Liver (tissue), 9 donors: Measurements from ENCODE around the gene CWH43. TPM values are rescaled to one million over a fixed set of nuclear protein-coding genes. Genes with fewer than 3 reads are reported as not detected.
"Not testable (repeated sequence)": the region's sequence is repeated elsewhere in the genome, so short reads cannot be mapped to it uniquely, and the experiment has no call there.

Experiments
- DNase-seq: peaks from one replicate; pipeline ENCODE4 v3.0.0-alpha.2; 2017; ENCODE audit warnings: low spot score
- H3K27ac ChIP-seq, 2 donors: one replicate each; pipeline ENCODE4 v1.7.0; 2013; ENCODE audit warnings: inconsistent platforms in 2 of 2, low read length in 2 of 2, control low read depth in 1 of 2, low read depth in 1 of 2, mild to moderate bottlenecking in 1 of 2
- H3K27me3 ChIP-seq, 4 donors: one replicate each; pipeline versions ENCODE4 v1.6.1 to v1.7.0; 2013; ENCODE audit warnings: low read length in 3 of 4, inconsistent platforms in 1 of 4, mild to moderate bottlenecking in 1 of 4, moderate library complexity in 1 of 4; ENCODE audit not compliant: control insufficient read depth in 4 of 4, insufficient read depth in 4 of 4
- H3K36me3 ChIP-seq, 4 donors: one replicate each; pipeline versions ENCODE4 v1.6.1 to v1.7.0; 2013; ENCODE audit warnings: low read length in 3 of 4, mild to moderate bottlenecking in 3 of 4, low read depth in 1 of 4, moderate library complexity in 1 of 4; ENCODE audit not compliant: control insufficient read depth in 4 of 4, insufficient read depth in 3 of 4
- H3K4me1 ChIP-seq, 4 donors: one replicate each; pipeline versions ENCODE4 v1.6.1 to v1.7.0; 2013; ENCODE audit warnings: low read length in 3 of 4, mild to moderate bottlenecking in 3 of 4, moderate library complexity in 1 of 4; ENCODE audit not compliant: control insufficient read depth in 4 of 4, insufficient read depth in 4 of 4
- H3K4me3 ChIP-seq, 3 donors: one replicate each; pipeline versions ENCODE4 v1.6.1 to v1.7.0; 2013; ENCODE audit warnings: low read length in 3 of 3, control low read depth in 1 of 3, low read depth in 1 of 3, mild to moderate bottlenecking in 1 of 3
- H3K9ac ChIP-seq, 2 donors: one replicate each; pipeline ENCODE4 v1.7.0; 2013; ENCODE audit warnings: low read length in 2 of 2, mild to moderate bottlenecking in 2 of 2, moderate library complexity in 2 of 2, control low read depth in 1 of 2, low read depth in 1 of 2
- H3K9me3 ChIP-seq, 4 donors: one replicate each; pipeline versions ENCODE4 v1.6.1 to v1.7.0; 2013; ENCODE audit warnings: low read length in 3 of 4; ENCODE audit not compliant: control insufficient read depth in 4 of 4
- WGBS: extraction: QIAGEN DNeasy Blood & Tissue Kit; methylation state at CpG from one replicate; pipeline ENCODE4 v1.1.7; 2013; 5-methylcytosine and 5-hydroxymethylcytosine counted together
- polyA plus RNA-seq, 2 donors: library from polyadenylated mRNA; stranded (reverse) in 1 of 2; unstranded in 1 of 2; fragments of 200-250 nt in 1 of 2; fragments of >200 nt in 1 of 2; fragmentation: Nextera tagmentation in 1 of 2; extraction: Ambion mirVana in 1 of 2; gene quantifications; one replicate each; pipeline versions ENCODE4 v1.2.1 to v1.2.3, GENCODE V29; 2013 to 2015
- total RNA-seq, 2 donors: library from RNA; depleted of rRNA; stranded (reverse); fragments of >200 nt; gene quantifications; one replicate each; pipeline ENCODE4 v1.2.3, GENCODE V29; 2014
- donor health status: healthy.
- donor health status: healthy.
- donor health status: healthy.
- donor health status: healthy.
- donor health status: healthy.

Gene CWH43
- total and polyA plus RNA-seq, 4 donors = 0.08 to 0.13 (median 0.10) TPM; not detected in 1

DNA sequence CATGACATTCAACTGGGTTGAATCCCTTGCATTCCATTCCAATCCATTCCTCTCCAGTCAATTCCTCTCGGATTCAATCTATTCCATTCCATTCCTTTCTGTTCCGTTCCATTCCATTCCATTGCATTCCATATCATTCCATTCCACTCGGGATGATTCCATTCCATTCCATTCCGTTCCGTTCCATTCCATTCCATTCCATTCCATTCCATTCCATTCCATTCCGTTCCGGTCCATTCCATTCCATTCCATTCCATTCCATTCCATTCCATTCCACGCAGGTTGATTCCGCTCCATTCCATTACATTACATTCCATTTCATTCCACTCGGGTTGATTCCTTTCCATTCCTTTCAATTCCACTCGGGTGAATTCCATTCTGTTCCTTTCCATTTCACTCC lies 111.4 kb downstream of the CWH43 start:
- DNase-seq, H3K27ac ChIP-seq, H3K27me3 ChIP-seq, H3K4me1 ChIP-seq, H3K9ac ChIP-seq, H3K36me3 ChIP-seq: not testable (repeated sequence)
- Histone ChIP-seq H3K4me3 (peak overlapping the region in 2 of 3 donors; percentile 36 to 59), H3K9me3 (peaks cover 7 to 50% (median 44%) of the 10 kb centered on the region in 4 donors)
- 57% methylated on average over 11 of the region's 11 CpGs for WGBS

- H3K9me3 ChIP-seq = peaks cover 8 to 50% (median 42%) of the 10 kb centered on the region in 4 donors
- DNase-seq = not testable (repeated sequence)
Measured at GRCh38 chr4:49098034-49098759, 112.1 kb downstream of the CWH43 start.

GRCh38 chr4:49099831-49100444 lies 113.9 kb downstream of the CWH43 start:
- WGBS = 58% methylated on average over 16 of the region's 16 CpGs
- H3K4me1 ChIP-seq = not testable (repeated sequence)

More at GRCh38 chr4:49098034-49098759, 112.1 kb downstream of the CWH43 start:
- not testable (repeated sequence) for H3K9ac ChIP-seq, H3K36me3 ChIP-seq, H3K27ac ChIP-seq, H3K27me3 ChIP-seq, H3K4me1 ChIP-seq
- 63% methylated on average over 14 of the region's 14 CpGs for WGBS
- peak overlapping the region in 1 of 3 donors; percentile 59 for H3K4me3 ChIP-seq

DNA sequence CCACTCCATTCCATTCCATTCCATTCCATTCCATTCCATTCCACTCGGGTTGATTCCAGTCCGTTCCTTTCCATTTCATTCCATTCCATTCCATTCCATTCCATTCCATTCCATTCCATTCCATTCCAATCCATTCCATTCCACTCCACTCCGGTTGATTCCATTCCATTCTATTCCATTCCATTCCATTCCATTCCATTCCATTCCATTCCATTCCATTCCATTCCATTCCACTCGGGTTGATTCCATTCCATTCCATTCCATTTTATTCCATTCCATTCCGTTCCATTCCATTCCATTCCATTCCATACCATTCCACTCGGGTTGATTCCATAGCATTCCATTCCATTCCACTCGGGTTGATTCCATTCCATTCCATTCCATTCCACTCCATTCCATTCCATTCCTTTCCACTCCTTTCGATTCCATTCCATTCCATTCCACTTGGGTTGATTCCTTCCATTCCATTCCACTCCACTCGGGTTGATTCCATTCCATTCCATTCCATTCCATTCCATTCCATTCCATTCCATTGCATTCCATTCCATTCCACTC lies 116.3 kb downstream of the CWH43 start:
- H3K36me3 ChIP-seq, H3K27ac ChIP-seq, DNase-seq, H3K9ac ChIP-seq, H3K27me3 ChIP-seq, H3K4me1 ChIP-seq: not testable (repeated sequence)
- Histone ChIP-seq H3K4me3 (peak overlapping the region in 1 of 3 donors; percentile 24), H3K9me3 (peaks cover 11 to 65% (median 53%) of the 10 kb centered on the region in 4 donors)
- WGBS = 55% methylated on average over 9 of the region's 9 CpGs

More at GRCh38 chr4:49099831-49100444, 113.9 kb downstream of the CWH43 start:
- H3K9me3 ChIP-seq = peaks cover 9 to 66% (median 54%) of the 10 kb centered on the region in 4 donors
- H3K27me3 ChIP-seq, H3K36me3 ChIP-seq, DNase-seq, H3K9ac ChIP-seq, H3K27ac ChIP-seq: not testable (repeated sequence)
- peak overlapping the region in 2 of 3 donors; percentile 3 to 43 for H3K4me3 ChIP-seq

DNA sequence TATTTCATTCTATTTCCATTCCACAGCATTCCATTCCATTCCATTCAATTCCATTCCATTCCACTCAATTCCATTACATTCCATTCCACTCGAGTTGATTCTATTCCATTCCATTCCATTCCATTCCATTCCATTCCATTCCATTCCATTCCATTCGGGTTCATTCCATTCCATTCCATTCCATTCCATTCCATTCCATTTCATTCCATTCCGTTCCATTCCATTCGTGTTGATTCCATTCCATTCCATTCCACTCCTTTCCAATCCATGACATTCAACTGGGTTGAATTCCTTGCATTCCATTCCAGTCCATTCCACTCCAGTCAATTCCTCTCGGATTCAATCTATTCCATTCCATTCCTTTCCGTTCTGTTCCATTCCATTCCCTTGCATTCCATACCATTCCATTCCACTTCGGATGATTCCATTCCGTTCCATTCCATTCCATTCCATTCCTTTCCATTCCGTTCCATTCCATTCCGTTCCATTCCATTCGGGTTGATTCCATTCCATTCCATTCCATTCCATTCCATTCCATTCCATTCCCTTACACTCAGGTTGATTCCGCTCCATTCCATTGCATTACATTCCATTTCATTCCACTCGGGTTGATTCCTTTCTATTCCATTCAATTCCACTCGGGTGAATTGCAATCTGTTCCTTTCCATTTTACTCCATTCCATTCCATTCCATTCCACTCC lies 117.5 kb downstream of the CWH43 start:
- H3K27ac ChIP-seq, H3K9ac ChIP-seq, DNase-seq, H3K4me1 ChIP-seq, H3K27me3 ChIP-seq, H3K36me3 ChIP-seq: not testable (repeated sequence)
- WGBS = 60% methylated on average over 14 of the region's 14 CpGs
- H3K4me3 ChIP-seq = peak overlapping the region in 2 of 3 donors; percentile 6 to 42
- H3K9me3 ChIP-seq = peaks cover 13 to 65% (median 52%) of the 10 kb centered on the region in 4 donors

DNA sequence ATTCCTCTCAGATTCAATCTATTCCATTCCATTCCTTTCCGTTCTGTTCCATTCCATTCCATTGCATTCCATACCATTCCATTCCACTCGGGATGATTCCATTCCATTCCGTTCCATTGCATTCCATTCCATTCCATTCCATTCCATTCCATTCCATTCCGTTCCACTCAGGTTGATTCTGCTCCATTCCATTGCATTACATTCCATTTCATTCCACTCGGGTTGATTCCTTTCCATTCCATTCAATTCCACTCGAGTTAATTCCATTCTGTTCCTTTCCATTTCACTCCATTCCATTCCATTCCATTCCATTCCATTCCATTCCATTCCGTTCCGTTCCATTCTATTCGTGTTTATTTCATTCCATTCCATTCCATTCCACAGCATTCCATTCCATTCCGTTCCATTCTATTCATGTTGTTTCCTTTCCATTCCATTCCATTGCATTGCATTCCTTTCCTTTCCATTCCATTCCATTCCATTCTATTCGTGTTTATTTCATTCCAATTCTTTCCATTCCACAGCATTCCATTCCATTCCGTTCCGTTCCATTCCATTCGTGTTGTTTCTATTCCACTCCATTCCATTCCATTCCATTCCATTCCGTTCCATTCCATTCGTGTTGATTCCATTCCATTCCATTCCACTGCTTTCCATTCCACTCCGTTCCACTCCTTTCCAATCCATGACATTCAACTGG lies 118.3 kb downstream of the CWH43 start:
- not testable (repeated sequence) for H3K36me3 ChIP-seq, H3K4me1 ChIP-seq, DNase-seq, H3K9ac ChIP-seq, H3K27me3 ChIP-seq, H3K27ac ChIP-seq
- Histone ChIP-seq H3K9me3 (peaks cover 13 to 58% (median 45%) of the 10 kb centered on the region in 4 donors), H3K4me3 (peak overlapping the region in 2 of 3 donors; percentile 6 to 42)
- 53% methylated on average over 17 of the region's 17 CpGs for WGBS

DNA sequence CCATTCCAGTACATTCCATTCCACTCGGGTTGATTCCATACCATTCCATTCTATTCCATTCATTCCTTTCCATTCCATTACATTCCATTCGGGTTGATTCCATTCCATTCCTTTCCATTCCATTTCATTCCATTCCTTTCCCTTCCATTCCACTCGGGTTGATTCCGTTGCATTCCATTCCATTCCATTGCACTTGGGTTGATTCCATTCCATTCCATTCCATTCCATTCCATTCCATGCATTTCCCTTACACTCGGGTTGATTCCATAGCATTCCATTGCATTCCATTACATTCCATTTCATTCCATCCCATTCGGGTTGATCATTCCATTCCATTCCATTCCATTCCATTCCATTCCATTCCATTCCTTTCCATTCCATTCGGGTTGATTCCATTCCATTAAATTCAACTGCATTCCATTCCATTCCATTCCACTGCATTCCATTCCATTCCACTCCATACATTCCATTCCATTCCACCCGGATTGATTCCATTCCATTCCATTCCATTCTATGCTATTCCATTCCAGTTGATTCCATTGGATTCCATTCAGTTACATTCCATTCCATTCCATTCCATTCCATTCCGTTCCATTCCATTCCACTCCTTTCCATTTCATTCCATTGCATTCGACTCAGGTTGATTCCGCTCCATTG lies 119.3 kb downstream of the CWH43 start:
- H3K27me3 ChIP-seq, H3K9ac ChIP-seq, H3K36me3 ChIP-seq, H3K27ac ChIP-seq, DNase-seq, H3K4me1 ChIP-seq: not testable (repeated sequence)
- Histone ChIP-seq H3K4me3 (peak overlapping the region in 2 of 3 donors; percentile 3 to 6), H3K9me3 (peaks cover 14 to 53% (median 41%) of the 10 kb centered on the region in 4 donors)
- 62% methylated on average over 11 of the region's 11 CpGs for WGBS
